OCI-LY1 (cell line): ENCODE data around the gene B3GALT6.

Experiments
- EZH2 ChIP-seq: fragments of 200-600 bp; sonication (generic), shearing (Covaris generic); IDR thresholded peaks from 2 replicates; pipeline ENCODE4 v1.8.0; 2017; ENCODE audit warnings: borderline replicate concordance, mixed run types, mild to moderate bottlenecking, antibody characterized with exemption, low read length, moderate library complexity, mixed read lengths
- TF ChIP-seq, protein P1 (sequence below): fragments of 200-600 bp; sonication (generic), shearing (Covaris generic); IDR thresholded peaks from 2 replicates; pipeline ENCODE4 v1.5.1; 2017; ENCODE audit warnings: mild to moderate bottlenecking, antibody characterized with exemption, low read length, moderate library complexity, mixed read lengths

- TF ChIP-seq, protein P1, sequence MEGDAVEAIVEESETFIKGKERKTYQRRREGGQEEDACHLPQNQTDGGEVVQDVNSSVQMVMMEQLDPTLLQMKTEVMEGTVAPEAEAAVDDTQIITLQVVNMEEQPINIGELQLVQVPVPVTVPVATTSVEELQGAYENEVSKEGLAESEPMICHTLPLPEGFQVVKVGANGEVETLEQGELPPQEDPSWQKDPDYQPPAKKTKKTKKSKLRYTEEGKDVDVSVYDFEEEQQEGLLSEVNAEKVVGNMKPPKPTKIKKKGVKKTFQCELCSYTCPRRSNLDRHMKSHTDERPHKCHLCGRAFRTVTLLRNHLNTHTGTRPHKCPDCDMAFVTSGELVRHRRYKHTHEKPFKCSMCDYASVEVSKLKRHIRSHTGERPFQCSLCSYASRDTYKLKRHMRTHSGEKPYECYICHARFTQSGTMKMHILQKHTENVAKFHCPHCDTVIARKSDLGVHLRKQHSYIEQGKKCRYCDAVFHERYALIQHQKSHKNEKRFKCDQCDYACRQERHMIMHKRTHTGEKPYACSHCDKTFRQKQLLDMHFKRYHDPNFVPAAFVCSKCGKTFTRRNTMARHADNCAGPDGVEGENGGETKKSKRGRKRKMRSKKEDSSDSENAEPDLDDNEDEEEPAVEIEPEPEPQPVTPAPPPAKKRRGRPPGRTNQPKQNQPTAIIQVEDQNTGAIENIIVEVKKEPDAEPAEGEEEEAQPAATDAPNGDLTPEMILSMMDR: no peak
- no peak for TF ChIP-seq EZH2
Measured at GRCh38 chr1:1194723-1195122, 37.3 kb upstream of the B3GALT6 start.
